Measurements from ENCODE around the gene KCNH3.

Gene KCNH3

GRCh38 chr12:49538510-49539403 is at the start of gene KCNH3:
Gene KCNH3, plus strand, starts transcription at chr12:49539030. Its CDS starts 387 bp downstream, at chr12:49539417.
- no peak for TF ChIP-seq CTCF (IDR thresholded peaks at IDR 0.05)
- no peak for TF ChIP-seq ZFX (IDR thresholded peaks at IDR 0.05; ENCODE audit: borderline replicate concordance)

GRCh38 chr12:49489154-49489553 is 49.7 kb upstream of the KCNH3 start:
- no peak overlapping the region for H3K27ac ChIP-seq
- TF ChIP-seq ZFX (IDR thresholded peaks at IDR 0.05; ENCODE audit: borderline replicate concordance) (no peak), CTCF (IDR thresholded peaks at IDR 0.05) (no peak)

More at GRCh38 chr12:49538510-49539403, at the start of gene KCNH3:
- H3K27ac ChIP-seq, result no peak within 1 kb of the TSS

- no peak overlapping the region for H3K27ac ChIP-seq
- no peak for TF ChIP-seq ZFX (IDR thresholded peaks at IDR 0.05; ENCODE audit: borderline replicate concordance)
- TF ChIP-seq CTCF (IDR thresholded peaks at IDR 0.05), result no peak
These were observed 49.1 kb upstream of the KCNH3 start for GRCh38 chr12:49489720-49490119.

- TF ChIP-seq CTCF (IDR thresholded peaks at IDR 0.05), result no peak
- TF ChIP-seq ZFX (IDR thresholded peaks at IDR 0.05; ENCODE audit: borderline replicate concordance), result no peak
These were observed 47.0 kb upstream of the KCNH3 start for GRCh38 chr12:49491823-49492222.

GRCh38 chr12:49493900-49494299 is 44.9 kb upstream of the KCNH3 start:
- no peak overlapping the region for H3K27ac ChIP-seq
- TF ChIP-seq ZFX (IDR thresholded peaks at IDR 0.05; ENCODE audit: borderline replicate concordance), result no peak
- no peak for TF ChIP-seq CTCF (IDR thresholded peaks at IDR 0.05)

More at GRCh38 chr12:49491823-49492222, 47.0 kb upstream of the KCNH3 start:
- no peak overlapping the region for H3K27ac ChIP-seq

GRCh38 chr12:49496417-49497360 is 42.1 kb upstream of the KCNH3 start:
- TF ChIP-seq CTCF (IDR thresholded peaks at IDR 0.05) (no peak), ZFX (IDR thresholded peaks at IDR 0.05; ENCODE audit: borderline replicate concordance) (no peak)
- no peak overlapping the region for H3K27ac ChIP-seq
